Measurements from ENCODE around the gene SNRNP70.
A peak's percentile ranks its signal among the peaks of the same experiment; 100 is the strongest.
"Not testable (repeated sequence)": the region's sequence is repeated elsewhere in the genome, so short reads cannot be mapped to it uniquely, and the experiment has no call there.

The SNRNP70 gene

GRCh38 chr19:49085020-49085867 is at the start of gene SNRNP70:
Gene SNRNP70 (plus strand): TSS chr19:49085451. CDS start chr19:49086415, 964 bp downstream.
- DNase-seq (ENCODE audit: low spot score) = peak; percentile 99

DNA sequence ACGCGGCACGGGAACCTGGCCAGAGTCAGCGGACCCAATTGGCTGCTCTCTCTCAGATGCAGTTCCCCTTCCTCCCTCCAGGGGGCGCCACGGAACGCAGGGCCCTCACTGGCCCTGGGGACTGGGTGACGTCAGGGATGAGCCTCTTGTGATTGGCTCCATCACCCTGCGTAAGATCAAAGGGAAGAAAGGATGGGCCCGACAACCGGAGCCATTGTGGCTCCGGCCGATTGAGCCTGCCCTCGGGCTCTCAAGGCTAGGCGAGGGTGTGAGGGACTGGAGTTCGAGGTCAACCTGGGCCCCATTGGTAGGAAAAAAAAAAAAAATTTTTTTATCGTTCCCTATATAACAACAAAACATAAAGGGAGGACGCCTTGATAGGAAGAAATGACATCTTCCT is 48.4 kb upstream of the SNRNP70 start, which contains the start of gene CGB1:
Gene CGB1, minus strand, starts transcription at position 81 of the 400 bp plus-strand sequence. CDS start 184 bp downstream, outside the sequence.
- peak; percentile 75 for DNase-seq (ENCODE audit: low spot score)

GRCh38 chr19:49038111-49038510 is 47.1 kb upstream of the SNRNP70 start:
- not testable (repeated sequence) for DNase-seq (ENCODE audit: low spot score)

- DNase-seq (ENCODE audit: low spot score) = not testable (repeated sequence)
Observed at GRCh38 chr19:49038557-49039276, 46.5 kb upstream of the SNRNP70 start.

DNA sequence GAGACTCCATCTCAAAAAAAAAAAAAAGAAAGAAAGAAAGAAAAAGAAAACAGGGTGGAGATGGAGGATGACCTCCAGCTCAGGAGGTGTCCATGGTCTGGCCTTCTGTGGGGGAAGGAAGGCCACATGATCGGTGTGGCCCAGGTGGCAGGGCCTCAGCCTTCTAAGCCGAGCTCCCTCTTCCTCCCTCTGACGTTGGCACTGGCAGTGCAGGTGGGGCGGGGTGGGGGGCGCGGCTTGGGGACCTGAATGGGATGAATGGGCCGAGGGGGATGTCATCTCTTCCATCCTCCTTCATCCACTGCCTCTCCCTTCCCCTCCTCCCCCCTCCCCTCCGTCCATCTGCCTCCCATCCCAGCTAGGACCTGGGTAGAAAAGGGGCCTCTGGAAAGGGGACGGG is 45.5 kb upstream of the SNRNP70 start:
- DNase-seq (ENCODE audit: low spot score) = not testable (repeated sequence)

DNA sequence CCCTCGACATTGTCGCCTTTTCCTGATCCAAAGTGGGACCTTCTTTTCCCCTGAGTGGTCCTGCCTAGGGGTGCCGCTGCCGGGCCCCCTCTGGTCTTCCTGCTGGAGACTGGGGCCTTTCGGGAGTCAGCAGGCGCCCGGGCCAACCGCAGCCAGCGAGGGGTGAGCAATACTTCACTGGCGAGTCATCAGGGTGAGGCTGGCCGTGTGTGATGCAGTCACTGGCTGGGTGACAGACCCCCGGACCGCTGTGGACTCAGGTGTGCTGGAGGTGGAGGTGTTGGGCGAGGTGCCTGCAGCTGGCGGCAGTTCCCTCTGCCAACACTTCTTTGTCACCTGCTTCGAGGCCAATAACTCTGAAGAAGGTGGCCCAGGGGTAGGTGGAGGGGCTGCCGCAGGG is 43.1 kb upstream of the SNRNP70 start:
- no peak for DNase-seq (ENCODE audit: low spot score)

DNA sequence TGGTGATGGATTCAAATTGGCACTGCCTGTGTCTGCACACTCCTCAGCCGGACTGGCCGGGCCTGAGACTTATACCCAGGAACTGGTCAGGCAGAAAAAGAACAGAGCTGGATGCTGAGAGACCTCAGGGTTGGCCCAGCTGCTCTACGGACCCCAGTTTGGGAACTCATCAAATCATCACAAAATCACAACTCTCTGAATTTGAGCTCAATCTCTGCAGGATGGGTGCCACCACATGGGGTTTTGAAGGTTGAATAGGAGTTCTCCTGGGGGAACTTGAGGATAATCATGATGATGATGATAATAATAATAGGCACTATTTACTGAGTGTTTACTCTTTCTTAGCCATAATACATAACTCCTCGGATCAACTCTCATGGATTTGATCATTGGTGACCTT is 42.6 kb upstream of the SNRNP70 start:
- DNase-seq (ENCODE audit: low spot score) = not testable (repeated sequence)

DNA sequence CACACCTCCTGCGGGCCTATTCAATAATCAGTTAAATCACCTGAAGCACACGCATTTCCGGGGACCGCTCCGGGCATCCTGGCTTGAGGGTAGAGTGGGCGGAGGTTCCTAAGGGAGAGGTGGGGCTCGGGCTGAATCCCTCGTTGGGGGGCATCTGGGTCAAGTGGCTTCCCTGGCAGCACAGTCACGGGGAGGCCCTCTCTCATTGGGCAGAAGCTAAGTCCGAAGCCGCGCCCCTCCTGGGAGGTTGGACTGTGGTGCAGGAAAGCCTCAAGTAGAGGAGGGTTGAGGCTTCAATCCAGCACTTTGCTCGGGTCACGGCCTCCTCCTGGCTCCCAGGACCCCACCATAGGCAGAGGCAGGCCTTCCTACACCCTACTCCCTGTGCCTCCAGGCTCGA is 41.7 kb upstream of the SNRNP70 start, which contains the start of gene CGB5:
Gene CGB5, plus strand, starts transcription at position 301 of the 400 bp plus-strand sequence. CDS start 362 bp downstream, outside the sequence.
- DNase-seq (ENCODE audit: low spot score) = not testable (repeated sequence)

GRCh38 chr19:49049011-49049410 is 36.2 kb upstream of the SNRNP70 start, which contains the start of gene CGB8:
Gene CGB8 (minus strand): TSS chr19:49049111. CDS start chr19:49048739, 372 bp downstream.
- DNase-seq (ENCODE audit: low spot score) = not testable (repeated sequence)

DNA sequence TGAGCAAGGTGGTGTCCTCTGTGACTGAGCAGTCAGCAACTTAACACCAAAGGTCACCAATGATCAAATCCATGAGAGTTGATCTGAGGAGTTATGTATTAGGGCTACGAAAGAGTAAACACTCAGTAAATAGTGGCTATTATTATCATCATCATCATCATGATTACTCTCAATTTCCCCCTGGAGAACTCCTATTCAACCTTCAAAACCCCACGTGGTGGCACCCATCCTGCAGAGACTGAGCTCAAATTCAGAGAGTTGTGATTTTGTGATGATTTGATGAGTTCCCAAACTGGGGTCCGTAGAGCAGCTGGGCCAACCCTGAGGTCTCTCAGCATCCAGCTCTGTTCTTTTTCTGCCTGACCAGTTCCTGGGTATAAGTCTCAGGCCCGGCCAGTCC is 35.4 kb upstream of the SNRNP70 start:
- DNase-seq (ENCODE audit: low spot score) = not testable (repeated sequence)

DNA sequence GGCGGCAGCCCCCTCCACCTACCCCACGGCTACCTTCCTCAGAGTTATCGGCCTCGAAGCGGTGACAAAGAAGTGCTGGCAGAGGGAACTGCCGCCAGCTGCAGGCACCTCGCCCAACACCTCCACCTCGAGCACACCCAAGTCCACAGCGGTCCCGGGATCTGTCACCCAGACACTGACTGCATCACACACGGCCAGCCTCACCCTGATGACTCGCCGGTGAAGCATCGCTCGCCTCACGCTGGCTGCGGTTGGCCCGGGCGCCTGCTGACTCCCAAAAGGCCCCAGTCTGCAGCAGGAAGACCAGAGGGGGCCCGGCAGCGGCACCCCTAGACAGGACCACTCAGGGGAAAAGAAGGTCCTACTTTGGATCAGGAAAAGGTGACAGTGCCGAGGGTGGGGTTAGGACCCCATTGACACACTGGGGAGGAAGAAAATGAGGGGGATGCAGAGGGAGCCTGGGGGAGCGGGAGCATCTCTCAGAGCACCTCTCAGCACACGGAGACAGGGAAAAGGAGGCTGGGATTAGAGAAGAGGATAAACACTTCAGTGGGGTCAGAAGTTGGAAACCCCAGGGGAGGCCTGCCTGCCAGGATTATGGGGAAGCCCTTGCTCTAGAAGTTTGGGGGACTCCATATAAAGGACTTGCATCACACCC is 34.7 kb upstream of the SNRNP70 start:
- DNase-seq (ENCODE audit: low spot score) = not testable (repeated sequence)

DNA sequence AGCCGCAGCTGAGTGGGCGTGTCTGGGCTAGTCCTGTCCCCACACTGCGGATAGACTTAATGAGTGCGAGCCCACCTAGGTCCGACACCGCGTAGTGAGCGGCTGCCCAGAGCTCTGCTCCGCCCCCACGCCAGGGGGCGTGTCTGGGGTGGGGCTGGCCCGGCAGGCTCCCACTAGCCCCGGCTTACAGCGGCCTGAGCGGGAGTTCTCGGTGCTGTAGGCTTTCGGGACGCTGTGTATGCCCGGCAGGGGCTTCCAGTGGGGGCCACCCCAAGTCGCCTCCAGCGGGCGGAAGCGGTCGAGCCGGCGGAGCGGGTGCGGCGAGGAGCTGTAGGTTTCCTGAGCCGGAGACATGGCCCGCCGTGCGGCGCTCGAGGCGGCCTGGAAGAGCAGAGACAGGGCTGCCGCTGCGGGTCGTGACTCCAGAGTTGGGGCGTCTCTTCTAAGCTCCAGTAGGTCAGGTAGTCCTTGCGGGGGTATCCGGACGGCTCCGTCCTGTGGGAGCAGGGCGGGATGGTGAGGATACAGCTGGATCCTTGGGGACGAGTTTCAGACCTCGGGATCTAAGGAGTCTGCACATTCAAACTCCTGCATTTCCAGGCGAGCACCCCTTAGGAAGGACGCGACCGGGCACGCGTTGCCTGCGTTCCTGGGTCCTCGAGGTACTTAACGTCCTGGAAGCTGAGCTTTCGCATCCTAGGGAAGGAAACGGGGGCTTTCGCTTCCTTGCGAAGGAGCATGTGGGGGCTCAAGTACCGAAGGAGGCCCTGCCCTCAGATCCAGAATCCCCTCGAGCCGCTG is 28.9 kb upstream of the SNRNP70 start:
- no peak for DNase-seq (ENCODE audit: low spot score)

- not testable (repeated sequence) for DNase-seq (ENCODE audit: low spot score)
Observed at GRCh38 chr19:49056902-49057596, 28.2 kb upstream of the SNRNP70 start.

GRCh38 chr19:49057636-49058234 is 27.5 kb upstream of the SNRNP70 start, which contains the start of gene CGB7:
Gene CGB7 (minus strand): TSS chr19:49057749. CDS start chr19:49055375, 2,374 bp downstream.
- no peak for DNase-seq (ENCODE audit: low spot score)

DNA sequence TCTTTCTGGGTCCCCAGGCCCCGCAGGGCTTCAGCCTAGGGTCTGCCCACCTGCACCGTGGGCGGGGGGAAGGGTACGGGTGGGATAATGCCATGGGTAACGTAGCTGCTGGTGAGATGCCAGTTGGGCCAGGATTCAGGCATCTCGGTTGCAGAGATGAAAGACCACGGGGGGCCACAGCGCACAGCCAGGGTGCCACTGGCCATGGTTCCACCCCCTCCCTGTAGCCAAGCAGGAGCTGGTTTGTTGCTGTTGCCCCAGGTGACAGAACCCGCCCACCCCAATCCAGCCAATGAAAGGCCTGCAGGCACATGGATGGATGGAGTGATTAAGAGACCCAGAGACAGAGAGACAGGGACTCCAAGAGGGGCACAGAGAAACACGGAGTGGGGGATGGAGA is 26.7 kb upstream of the SNRNP70 start:
- DNase-seq (ENCODE audit: low spot score) = peak; percentile 60

DNA sequence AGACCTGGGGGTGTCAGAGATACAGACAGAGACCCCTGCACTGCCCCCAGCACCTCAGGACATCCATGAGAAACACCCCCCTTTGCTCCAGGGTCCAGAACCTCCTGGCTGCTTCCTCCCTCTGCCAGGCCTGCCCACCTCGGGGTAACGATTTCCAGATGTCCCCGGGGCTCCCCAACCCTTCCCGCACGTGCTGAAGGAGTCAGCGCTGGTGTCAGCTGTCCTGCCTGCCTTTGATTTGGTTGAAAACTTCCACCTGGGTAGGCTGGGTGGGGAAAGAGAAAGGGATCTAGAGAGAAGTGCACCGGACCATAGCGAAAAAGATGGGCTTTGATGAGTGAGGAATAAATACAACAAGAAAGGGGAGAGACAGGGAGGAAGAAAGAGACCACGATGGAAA is 26.2 kb upstream of the SNRNP70 start:
- DNase-seq (ENCODE audit: low spot score) = no peak

DNA sequence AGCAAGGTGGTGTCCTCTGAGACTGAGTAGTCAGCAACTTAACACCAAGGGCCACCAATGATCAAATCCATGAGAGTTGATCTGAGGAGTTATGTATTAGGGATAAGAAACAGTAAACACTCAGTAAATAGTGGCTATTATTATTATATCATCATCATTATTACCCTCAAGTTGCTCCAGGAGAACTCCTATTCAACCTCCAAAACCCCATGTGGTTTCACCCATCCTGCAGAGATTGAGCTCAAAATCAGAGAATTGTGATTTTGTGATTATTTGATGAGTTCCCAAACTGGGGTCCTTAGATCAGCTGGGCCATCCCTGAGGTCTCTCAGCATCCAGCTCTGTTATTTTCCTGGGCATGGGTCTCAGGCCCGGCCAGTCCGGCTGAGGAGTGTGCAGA is 24.3 kb upstream of the SNRNP70 start:
- no peak for DNase-seq (ENCODE audit: low spot score)

- no peak for DNase-seq (ENCODE audit: low spot score)
Observed at GRCh38 chr19:49061445-49061844, 23.8 kb upstream of the SNRNP70 start.

DNA sequence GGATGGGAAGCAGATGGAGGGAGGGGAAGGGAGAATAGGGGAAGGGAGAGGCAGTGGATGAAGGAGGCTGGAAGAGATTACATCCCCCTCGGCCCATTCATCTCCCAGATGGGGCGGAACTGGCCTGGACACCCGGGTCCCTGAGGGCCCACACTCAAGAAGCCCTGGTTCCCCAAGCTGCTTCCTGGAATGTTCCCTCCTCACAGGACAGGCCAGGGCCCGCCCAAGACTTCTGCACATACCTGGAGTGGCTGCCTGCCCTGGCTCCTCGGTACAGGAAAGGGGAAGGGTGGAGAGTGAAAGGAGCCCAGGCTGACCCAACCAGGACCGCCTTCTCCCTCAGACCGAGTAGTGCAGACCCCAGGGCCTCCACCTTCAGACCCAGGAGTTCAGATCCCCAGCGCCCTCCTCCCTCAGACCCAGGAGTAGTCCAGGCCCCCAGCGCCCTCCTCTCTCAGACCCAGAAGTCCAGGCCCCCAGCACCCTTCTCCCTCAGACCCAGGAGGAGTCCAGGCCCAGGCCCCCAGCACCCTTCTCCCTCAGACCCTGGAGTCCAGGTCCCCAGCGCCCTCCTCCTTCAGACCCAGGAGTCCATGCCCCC is 21.1 kb upstream of the SNRNP70 start:
- no peak for DNase-seq (ENCODE audit: low spot score)

Measured in NAMALWA (cell line).